ENCODE data around the gene CH25H. TPM values are rescaled to one million over a fixed set of nuclear protein-coding genes. Genes with fewer than 3 reads are reported as not detected.
"Not testable (repeated sequence)": the region's sequence is repeated elsewhere in the genome, so short reads cannot be mapped to it uniquely, and the experiment has no call there.

The CH25H gene
- total RNA-seq, 1 experiment from 2014 or later = 3.2 TPM

DNA sequence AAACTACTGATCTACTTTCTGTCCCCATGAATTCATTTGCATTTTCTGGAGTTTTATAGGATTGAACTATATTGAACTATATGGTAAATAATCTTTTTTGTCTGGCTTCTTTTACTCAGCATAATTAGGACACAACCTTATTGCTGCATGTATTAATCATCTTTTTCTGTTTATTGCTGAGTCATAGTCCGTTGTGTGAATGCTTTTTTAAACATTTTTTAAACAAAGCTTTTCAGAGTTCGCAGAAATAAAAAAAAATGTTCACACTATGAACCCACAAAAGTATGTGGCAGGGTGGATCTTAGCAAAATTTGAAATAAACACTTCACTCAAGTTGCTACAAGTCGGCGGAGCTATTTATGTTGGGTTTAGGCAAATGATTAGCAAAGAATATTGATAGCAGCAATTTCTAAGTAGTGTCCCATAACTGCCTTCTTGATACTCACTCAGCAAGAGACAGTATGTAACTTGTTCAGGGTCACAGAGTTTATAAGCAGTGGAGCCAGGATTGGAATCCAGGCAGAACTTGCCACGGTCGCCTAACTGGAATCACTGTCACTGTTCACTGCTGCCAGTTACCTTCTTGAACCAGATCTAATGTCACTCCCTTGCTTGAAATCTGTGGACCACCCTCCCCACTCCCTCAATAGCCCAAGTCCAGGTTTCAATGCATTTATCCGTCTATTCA lies 5.6 kb downstream of the CH25H start:
- DNase-seq (ENCODE audit: low read depth) = no peak

DNA sequence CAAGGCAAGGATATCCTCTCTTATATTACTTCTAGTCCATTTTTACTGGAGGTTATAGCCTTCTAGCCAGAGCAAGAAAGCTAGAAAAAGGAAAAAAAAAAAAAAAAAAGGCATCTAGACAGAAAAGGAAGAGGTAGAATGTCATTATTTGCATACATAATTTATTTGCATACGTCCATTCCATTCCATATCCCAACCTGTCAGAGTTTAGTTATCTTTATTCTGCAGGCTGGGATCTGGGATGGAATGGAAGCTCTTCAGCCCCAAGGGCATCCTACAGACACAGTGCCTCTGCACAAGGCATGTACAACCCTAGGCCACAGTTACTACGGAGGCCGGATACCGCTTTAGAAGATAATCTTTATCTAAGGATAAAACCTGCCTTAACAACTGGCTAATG lies 9.6 kb downstream of the CH25H start:
- DNase-seq (ENCODE audit: low read depth) = no peak

DNA sequence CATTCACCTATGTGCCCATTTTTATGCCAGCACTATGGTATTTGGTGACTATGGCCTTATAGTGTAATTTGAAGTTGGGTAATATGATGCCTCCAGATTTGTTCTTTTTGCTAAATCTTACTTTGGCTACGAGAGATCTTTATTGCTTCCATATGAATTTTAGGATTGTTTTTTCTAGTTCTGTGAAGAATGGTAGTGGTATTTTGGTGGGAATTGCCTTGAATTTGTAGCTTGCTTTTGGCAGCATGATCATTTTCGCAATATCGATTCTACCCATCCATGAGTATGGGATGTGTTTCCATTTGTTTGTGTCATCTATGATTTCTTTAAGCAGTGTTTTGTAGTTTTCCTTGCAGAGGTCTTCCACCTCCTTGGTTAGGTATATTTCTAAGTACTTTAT lies 15.8 kb downstream of the CH25H start:
- DNase-seq (ENCODE audit: low read depth) = not testable (repeated sequence)

DNA sequence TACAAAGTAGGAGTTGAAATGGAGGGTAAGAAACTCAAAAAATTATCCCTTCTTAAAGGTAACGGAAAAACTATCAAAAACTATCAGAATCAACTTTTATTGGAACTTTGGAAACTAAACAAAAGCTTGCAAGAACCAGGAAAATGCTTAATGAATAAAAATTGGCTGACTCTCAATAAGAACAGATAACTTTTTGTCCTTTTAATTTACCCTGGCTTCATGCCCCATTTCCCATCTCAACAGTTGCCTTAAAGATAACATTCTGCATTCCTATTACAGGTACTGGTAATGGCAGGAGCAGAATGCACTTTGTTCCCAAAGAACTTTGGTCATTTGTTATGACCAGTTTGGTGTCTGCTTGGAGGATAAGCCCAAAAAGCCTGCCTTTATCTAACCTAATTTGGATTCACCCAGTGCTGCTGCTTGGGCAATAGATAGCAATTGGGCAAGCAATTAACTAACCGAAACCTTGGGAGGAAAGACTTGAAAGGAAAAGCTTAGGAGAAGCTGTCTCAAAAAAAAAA lies 17.8 kb downstream of the CH25H start:
- DNase-seq (ENCODE audit: low read depth) = no peak

DNA sequence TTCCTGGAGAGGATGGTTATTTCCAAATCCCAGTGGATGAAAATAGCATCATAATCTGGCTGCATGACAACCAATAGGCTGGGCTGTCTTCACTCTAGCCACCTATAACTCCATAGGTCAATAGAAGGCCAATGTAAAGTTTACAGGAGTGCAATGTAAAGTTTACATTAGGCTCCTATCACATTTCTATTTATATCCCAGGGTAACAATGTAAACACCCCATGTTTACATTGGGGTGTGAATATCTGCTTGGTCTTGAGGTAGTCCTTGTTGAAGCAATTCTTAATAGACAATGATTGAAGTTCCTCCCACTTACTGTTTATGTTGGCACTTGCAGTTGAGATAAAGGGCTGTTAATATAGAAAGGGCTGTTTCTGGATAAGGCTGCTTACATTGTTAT lies 21.5 kb downstream of the CH25H start:
- no peak for DNase-seq (ENCODE audit: low read depth)

DNA sequence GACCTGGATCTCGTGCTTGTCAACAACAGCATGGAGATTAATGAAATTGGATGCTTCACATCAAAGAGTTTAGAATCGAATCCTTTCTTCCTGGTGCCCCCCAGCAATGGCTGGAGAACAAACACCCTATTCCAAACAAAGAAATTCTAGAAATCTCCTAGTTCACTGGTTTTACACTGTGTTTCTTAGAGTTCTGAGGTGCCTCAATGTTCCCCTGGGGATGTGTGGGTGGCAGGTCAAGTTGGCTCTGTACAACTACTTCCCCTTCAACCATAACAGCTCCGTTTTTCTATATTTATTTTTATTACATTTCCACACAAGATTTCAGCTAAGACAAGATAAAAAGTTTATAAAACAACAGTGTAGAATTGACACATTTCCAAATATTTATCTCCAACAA lies 22.5 kb downstream of the CH25H start:
- no peak for DNase-seq (ENCODE audit: low read depth)

DNA sequence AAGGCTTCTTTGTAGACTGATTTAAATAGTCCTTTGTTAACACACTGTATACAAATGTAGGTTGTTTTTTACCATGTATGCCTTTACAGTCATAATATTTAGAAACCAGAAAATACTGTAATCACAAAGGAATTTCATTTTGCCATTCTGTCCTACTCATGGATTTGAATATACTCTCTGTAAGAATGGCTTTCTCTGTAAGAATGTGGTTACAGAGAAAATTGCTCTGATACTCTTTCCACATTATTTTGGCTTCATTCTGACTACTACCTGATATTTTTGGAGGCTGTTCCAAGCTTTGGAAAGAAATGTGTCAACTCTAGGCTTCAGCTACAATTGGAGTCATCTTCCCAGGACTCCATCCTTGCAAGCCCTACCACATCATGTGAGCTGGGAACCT lies 23.5 kb downstream of the CH25H start:
- DNase-seq (ENCODE audit: low read depth) = peak; percentile 21

DNA sequence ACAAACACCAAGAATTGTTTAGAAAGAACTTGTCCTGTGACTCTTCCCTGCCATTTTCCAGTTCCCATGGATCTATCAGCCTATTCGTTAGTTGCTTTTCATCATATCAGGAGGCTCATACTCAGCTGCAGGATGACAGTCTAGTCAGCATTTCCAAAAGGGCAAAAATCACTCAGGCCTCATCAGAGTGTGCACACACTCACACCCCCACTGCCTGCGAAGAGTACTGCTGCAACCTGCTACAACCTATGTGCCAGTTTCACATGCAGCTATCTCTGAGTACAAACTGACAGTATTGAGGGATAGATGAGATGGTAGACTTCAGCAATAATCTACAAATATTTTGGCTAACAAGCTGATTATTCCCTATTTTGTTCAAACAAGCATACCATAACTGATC lies 24.2 kb downstream of the CH25H start:
- no peak for DNase-seq (ENCODE audit: low read depth)

DNA sequence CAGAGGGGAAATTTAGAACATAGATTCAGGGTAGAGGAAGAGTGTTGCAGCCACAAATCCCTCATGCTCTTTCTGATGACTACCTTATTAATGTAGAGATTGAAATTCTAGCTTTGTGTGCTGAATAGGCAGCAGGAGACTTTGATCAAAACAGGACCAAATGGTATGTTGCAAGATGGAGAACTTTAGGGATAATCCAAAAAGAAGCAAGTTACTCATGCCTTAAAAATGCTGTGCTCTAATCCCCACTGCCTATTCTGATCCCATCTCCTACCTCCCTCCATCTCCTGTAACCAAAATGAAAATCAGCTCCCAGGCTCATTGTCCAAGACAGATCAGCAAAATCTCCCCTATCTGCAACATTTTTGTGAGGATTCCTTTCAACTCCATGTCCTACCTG lies 31.3 kb downstream of the CH25H start:
- DNase-seq (ENCODE audit: low read depth) = no peak

DNA sequence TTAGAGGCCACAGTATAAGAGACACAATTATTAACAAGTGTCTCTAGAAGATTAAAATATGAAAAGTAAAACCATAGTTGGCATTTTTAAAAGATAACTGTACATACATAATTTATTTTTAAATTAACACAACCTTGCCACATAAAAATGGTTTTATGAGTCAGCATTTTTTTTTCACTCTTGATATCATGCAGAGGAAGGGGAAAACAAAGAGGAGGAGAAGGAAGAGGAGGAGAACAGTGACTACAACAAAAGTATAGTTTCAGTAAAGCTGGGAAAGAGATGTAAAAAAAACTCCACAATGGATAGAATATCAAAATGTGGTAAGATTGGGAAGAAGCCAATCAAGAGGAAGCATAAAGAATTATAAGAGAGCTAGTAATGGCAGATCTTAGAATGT lies 34.0 kb downstream of the CH25H start:
- DNase-seq (ENCODE audit: low read depth) = no peak

DNA sequence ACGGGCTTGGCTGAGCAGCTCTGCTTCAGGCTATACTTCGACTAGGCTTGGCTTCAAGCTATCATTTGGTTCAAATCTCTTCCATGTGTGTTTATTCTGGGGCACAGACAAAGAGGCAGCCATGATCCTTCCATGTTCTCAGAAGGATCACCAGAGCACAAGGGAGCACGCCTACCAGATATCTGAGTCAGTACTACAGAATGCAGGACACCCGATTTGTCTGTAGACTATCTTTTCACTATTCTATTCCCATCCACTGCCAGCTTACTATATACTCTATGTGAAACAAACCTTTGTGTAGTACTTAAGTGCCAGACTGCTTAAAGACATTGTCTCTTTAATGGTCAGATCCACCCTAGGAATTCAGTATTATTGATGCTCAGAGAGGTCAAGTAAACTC lies 35.1 kb downstream of the CH25H start:
- DNase-seq (ENCODE audit: low read depth) = peak; percentile 35

DNA sequence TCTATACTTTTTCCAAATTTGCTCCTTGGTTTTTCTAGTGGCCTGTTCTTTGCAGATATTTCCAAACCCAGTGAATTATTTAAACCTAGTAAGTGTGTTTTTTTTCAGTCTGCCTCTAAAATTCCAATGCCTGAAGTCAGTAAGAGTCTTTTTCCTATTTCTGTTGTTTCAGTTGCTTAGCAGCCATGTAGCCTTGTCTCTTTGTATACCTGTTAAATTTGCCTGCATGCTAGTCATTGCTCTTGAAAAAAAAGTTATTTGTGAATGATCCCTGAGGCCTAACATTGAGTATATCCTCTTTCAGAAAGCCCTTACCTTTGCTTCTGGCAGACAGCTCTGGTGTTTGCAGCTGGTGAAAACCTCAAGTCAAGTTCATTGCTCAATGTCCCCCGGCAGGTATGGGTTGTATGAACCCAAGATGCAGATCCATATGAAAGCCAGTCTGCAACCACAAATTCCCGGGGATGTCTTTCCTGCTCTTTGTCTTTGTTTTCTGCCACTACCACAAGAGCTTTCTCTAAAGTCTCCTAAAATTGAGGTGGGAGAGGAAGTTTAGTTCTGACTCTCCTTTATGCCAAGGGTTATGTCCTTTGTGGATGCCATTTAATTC lies 35.7 kb downstream of the CH25H start:
- DNase-seq (ENCODE audit: low read depth) = peak; percentile 62

DNA sequence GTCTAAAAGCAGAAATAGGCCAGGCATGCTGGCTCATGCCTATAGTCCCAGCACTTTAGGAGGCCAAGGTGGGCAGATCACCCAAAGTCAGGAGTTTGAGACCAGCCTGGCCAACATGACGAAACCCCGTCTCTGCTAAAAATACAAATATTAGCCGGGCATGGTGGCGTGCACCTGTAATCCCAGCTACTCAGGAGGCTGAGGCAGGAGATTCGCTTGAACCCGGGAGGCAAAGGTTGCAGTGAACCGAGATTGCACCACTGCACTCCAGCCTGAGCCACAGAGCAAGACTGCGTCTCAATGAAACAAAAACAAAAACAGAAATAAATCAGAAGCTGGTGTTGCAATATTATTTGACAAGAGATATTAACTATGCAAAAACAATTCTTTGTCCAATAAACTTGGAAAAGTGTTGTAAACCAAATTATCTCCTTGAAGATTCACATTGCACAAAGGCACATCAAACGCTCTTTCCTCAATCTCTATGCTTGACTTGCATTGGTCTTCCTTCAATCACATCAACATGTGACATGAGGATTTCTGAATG lies 38.7 kb downstream of the CH25H start:
- DNase-seq (ENCODE audit: low read depth) = not testable (repeated sequence)

DNA sequence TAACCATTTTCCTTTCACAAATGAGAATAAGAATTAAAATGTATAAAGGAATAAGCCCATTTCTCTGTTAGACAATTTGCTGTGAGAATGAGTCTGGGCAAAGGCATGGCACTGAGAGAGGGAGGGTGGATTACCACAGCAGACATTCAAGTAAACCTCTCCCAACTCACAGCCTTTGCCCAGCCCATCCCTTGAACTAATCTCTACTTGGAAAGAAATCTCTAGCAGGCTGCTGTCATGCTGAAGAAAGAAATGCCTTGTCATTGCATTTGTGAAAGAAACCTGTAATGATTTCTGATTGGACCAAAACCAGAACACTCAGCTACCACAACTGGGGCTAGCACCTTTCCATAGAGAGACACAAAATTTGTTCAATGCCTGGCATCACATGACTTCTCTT lies 39.2 kb downstream of the CH25H start:
- no peak for DNase-seq (ENCODE audit: low read depth)

DNA sequence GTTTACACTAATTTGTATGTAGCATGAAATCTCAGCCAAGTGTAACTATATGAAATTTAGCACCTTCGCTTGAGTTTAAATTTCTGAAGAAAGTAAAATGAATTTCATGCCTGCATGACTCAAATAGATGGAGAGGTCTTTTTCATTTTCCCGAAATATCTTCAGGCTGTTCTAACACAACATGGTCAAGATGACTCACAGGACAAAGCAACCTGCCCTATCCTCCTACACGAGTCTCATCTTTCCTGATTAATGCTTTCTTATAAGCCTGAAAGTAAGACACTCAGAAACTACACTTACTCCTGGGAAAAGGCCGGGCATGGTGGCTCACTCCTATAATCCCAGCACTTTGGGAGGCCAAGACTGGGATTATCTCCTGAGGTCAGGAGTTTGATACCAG lies 41.2 kb downstream of the CH25H start:
- DNase-seq (ENCODE audit: low read depth) = peak; percentile 49

DNA sequence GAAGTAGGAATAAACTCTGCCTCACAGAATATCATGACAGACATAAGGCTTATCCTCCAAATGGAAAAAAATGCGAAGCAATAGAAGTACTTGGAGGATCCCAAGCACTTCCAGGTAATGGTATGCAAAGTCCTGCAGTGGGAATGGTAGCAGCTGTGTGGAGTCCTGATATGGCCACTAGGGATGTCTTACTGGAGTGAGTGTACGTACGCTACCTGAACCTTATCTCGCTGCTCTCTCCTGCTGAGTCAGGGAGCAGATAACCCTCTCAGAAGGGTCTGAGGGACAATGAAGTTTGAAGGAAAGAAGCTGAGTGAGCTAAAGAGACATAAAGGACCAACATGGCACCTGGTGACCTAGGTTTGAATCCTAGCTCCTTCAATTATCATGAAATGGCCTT lies 42.2 kb downstream of the CH25H start:
- DNase-seq (ENCODE audit: low read depth) = no peak

DNA sequence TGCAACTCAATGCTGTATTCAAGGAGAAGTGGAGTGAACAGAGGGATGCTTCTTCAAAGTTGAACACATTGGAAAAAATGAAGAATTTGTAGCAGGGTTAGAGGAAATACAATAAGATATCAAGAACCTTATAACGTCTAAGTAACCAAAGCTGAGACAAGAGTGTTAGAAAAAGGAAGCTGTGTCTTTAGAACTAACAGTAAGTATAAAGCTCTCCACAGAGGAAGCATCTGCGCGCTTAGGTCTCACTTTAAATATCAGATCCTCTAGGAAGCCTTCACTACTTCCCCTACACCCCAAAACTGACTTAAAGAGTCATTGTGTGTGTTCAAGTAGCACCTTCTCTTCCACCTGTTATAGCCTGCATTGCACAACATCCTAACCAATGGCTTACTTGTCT lies 43.0 kb downstream of the CH25H start:
- no peak for DNase-seq (ENCODE audit: low read depth)

DNA sequence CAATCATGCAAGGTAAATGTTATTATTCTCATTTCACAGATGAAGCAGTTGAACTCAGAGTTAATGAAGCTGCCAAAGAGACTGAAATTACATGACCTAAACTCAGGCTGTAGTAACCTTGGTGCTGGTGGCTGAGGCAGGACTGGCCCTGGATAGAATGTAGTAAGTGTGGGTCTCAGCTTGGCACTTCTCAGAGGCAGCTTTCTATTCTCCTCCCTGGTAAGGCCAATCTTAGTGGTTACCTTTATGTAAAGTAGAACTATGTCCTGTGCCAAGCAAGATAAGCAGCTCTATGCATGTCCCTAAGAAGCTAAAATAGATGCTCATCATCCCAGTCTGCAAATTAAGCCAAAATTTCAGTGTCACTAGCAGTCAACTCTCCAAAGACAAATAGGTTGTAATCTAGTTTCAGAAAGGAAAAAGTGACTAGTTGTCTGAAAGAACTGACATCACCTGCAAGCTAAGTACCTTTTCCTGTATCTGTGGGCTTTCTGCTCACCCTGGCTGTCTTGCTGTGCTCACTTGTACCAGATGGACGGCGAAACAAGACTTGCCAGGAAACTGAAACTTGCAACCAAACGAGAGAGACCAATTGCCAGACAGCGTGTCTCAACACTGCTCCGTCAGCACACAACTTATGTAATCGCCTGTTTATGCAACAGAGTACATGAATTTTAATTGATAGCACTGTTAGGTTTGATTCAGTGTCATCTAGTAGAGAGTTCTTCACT lies 43.7 kb downstream of the CH25H start:
- peak; percentile 8 for DNase-seq (ENCODE audit: low read depth)

DNA sequence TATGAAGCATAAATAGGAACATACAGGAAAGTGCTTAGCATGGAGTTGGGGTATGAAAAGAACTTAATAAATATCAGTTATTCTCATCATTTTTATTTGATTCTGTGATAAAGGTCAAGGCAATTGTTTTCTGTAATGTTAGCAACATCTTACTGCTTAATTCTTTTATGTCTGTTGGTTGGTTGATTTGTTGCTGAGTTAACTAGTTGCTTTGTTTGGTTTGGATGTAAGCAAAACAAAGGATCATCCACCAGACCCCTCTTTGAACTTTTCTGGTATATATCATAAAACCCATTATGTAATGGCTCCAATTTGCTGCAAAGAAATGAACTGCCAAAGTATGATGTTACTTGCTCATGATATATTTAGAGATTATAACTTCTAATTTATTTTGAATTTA lies 44.5 kb downstream of the CH25H start:
- no peak for DNase-seq (ENCODE audit: low read depth)

DNA sequence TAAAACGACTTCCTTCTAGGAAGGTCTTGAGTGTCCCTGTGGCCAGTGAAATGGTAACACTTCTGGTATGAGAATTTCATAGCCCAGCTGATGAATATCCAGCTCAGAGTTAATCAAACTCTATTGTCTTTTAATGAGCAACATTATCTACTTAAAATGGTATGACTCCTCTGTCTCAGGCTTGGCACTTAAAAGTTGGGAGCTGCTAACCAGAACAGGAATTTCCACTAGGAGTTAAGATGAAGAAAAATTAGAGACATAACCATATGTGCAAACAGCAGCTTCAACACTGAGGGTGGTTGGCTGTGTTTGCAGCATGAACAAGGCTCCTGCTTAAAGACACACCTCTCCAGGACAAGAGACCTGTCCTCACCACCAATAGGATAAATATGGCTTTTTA lies 46.8 kb downstream of the CH25H start:
- no peak for DNase-seq (ENCODE audit: low read depth)

DNA sequence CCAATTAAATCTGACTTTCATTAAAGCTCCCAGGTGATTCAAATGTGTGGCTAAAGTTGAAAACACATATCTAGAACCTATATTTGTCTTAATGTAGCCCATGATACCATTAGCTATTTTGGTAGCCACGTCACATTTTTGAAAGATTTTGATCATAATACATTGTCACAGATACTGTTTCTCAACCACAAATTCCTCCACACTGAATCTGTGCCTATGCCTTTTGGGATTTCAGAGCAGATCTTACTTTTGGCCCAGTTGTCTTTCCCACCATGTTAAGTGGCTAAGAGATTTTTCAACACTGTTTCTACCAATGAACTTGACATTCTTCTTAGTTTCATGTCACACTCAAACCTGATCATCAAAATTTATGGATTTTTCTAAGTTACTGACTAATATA lies 47.4 kb downstream of the CH25H start:
- no peak for DNase-seq (ENCODE audit: low read depth)

DNA sequence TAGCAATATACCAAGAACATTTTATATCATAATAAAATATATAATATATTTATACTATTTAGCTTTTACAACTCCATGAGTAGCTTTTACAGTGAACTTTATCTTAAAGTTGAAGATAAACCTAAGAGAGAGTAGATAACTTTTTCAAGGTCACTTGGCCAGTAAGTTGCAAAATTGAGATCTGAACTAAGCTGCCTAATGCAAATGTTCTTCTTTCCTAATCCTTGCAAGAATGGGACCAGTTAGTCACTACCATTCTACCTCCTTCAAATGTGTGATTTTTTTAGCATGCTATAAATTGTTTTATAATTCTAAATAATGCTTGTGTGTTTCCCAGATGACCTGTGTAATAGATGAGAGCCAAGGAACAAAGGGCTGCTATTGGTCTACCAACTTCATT lies 47.8 kb downstream of the CH25H start:
- DNase-seq (ENCODE audit: low read depth) = no peak

DNA sequence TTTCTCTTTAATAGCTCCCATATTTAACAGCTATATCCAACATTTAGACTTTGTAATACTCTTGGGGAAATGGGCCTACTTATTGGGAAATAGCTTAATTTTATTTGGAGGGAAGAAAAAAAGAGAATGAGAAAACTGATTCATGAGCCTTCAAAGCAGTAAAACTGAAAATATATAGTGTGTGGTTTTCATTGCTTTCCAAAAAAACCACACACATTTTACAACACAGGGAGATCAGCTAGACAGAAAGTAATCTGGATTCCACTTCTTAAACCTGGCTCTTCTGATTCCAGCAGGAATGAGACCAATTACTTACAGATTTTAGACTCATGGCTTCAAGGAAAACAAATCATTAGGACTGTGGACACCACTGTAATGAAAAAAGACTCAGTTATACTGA lies 48.7 kb downstream of the CH25H start:
- DNase-seq (ENCODE audit: low read depth) = peak; percentile 85

Measured in M059J (cell line).